Measurements from ENCODE around the gene CCDC170. TPM values are rescaled to one million over a fixed set of nuclear protein-coding genes. Genes with fewer than 3 reads are reported as not detected.

Gene CCDC170
- total RNA-seq, 1 experiment from 2014 or later = not detected

DNA sequence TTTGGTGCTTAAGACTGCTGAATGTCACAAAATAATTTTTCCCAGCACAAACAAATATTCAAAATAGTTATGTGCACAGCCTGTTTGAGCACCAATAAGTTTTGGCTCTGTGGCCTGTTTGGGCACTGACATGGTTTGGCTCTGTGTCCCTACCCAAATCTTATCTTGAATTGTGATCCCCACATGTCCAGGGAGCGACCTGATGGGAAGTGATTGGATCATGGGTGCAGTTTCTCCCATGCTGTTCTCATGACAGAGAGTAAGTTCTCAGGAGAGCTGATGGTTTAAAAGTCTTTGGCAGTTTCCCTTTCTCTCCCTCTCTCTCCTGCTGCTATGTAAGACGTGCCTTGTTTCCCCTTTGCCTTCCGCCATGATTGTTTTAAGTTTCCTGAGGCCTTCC lies 167.7 kb downstream of the CCDC170 start:
- no peak overlapping the region for H3K9ac ChIP-seq (ENCODE audit: low read length)
- BruUV-seq (replicated peaks) = no TSS peak
- POLR2A ChIA-PET (ENCODE audit: unreplicated experiment) = no interaction called here

DNA sequence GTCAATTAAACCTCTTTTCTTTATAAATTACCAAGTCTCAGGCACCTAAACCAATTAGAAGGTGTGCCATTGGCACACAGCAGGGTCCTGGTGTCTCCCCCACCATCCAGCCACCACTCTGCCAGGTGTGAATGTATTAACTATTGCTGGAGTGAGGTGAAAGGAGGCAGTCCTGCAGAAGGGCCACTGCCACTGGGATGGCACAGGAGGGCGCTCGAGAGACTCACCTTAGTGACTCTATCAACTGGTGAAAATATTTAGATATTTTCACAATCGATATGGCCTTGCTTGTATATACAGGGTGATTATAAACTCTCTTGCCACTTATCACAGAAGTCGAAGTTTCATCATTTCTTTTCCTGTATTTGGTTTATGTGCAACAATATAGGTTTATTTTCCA lies 168.1 kb downstream of the CCDC170 start:
- no peak for ATAC-seq
- no peaks in the 10 kb centered on the region for H3K36me3 ChIP-seq (ENCODE audit: low read depth, low read length)
- no peak overlapping the region for H3K4me3 ChIP-seq (ENCODE audit: low read length)
- CTCF ChIA-PET = no interaction called here
- no peak overlapping the region for H2AFZ ChIP-seq (ENCODE audit: low read length)
- DNase-seq = peak; percentile 10
- H3K9ac ChIP-seq (ENCODE audit: low read length) = no peak overlapping the region
- peaks cover 14% of the 10 kb centered on the region for H3K4me1 ChIP-seq (ENCODE audit: insufficient read depth, low read length)
- H4K20me1 ChIP-seq (ENCODE audit: low read length) = no peaks in the 10 kb centered on the region
- H3K4me2 ChIP-seq (ENCODE audit: low read length) = no peak overlapping the region
- no peaks in the 10 kb centered on the region for H3K27me3 ChIP-seq (ENCODE audit: low read length)
- no TSS peak for BruUV-seq (replicated peaks)
- no peak overlapping the region for H3K27ac ChIP-seq (ENCODE audit: low read length)
- H3K79me2 ChIP-seq (ENCODE audit: low read length) = no peaks in the 10 kb centered on the region
- H3K9me2 ChIP-seq (replicated peaks; ENCODE audit: low read length) = no peaks in the 10 kb centered on the region
- no peaks in the 10 kb centered on the region for H3F3A ChIP-seq (ENCODE audit: low read length, unreplicated experiment)
- TF ChIP-seq EZH2phosphoT487 (IDR thresholded peaks at IDR 0.05; ENCODE audit: borderline replicate concordance, low read length) = no peak
- TF ChIP-seq, protein P1, sequence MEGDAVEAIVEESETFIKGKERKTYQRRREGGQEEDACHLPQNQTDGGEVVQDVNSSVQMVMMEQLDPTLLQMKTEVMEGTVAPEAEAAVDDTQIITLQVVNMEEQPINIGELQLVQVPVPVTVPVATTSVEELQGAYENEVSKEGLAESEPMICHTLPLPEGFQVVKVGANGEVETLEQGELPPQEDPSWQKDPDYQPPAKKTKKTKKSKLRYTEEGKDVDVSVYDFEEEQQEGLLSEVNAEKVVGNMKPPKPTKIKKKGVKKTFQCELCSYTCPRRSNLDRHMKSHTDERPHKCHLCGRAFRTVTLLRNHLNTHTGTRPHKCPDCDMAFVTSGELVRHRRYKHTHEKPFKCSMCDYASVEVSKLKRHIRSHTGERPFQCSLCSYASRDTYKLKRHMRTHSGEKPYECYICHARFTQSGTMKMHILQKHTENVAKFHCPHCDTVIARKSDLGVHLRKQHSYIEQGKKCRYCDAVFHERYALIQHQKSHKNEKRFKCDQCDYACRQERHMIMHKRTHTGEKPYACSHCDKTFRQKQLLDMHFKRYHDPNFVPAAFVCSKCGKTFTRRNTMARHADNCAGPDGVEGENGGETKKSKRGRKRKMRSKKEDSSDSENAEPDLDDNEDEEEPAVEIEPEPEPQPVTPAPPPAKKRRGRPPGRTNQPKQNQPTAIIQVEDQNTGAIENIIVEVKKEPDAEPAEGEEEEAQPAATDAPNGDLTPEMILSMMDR (conservative IDR thresholded peaks at IDR 0.05; ENCODE audit: low read depth, low read length) = peak; percentile 52
- intact Hi-C loops (cut with micrococcal nuclease) = loop anchor here (5.0 kb wide), 1 partner anchor 220 kb away; no protein-coding TSS in a partner anchor
- H3K9me3 ChIP-seq (ENCODE audit: low read length) = no peaks in the 10 kb centered on the region
- POLR2A ChIA-PET (ENCODE audit: unreplicated experiment) = no interaction called here

More for the DNA sequence above, 167.7 kb downstream of the CCDC170 start:
- no peaks in the 10 kb centered on the region for H3F3A ChIP-seq (ENCODE audit: low read length, unreplicated experiment)
- H4K20me1 ChIP-seq (ENCODE audit: low read length) = no peaks in the 10 kb centered on the region
- CTCF ChIA-PET = no interaction called here
- intact Hi-C loops (cut with micrococcal nuclease) = loop anchor here (5.0 kb wide), 1 partner anchor 219 kb away; no protein-coding TSS in a partner anchor
- H2AFZ ChIP-seq (ENCODE audit: low read length) = no peak overlapping the region
- H3K4me3 ChIP-seq (ENCODE audit: low read length) = no peak overlapping the region
- ATAC-seq (no peak), DNase-seq (no peak)
- H3K4me1 ChIP-seq (ENCODE audit: insufficient read depth, low read length) = peaks cover 14% of the 10 kb centered on the region
- no peaks in the 10 kb centered on the region for H3K36me3 ChIP-seq (ENCODE audit: low read depth, low read length)
- H3K27ac ChIP-seq (ENCODE audit: low read length) = no peak overlapping the region
- H3K27me3 ChIP-seq (ENCODE audit: low read length) = no peaks in the 10 kb centered on the region
- no peaks in the 10 kb centered on the region for H3K9me2 ChIP-seq (replicated peaks; ENCODE audit: low read length)
- TF ChIP-seq EZH2phosphoT487 (IDR thresholded peaks at IDR 0.05; ENCODE audit: borderline replicate concordance, low read length) = no peak
- TF ChIP-seq, protein P1 (conservative IDR thresholded peaks at IDR 0.05; ENCODE audit: low read depth, low read length) = no peak
- no peak for TF ChIP-seq EZH2 (IDR thresholded peaks at IDR 0.05; ENCODE audit: low read length, unreplicated experiment)
- H3K4me2 ChIP-seq (ENCODE audit: low read length) = no peak overlapping the region
- H3K9me3 ChIP-seq (ENCODE audit: low read length) = no peaks in the 10 kb centered on the region
- no peaks in the 10 kb centered on the region for H3K79me2 ChIP-seq (ENCODE audit: low read length)

DNA sequence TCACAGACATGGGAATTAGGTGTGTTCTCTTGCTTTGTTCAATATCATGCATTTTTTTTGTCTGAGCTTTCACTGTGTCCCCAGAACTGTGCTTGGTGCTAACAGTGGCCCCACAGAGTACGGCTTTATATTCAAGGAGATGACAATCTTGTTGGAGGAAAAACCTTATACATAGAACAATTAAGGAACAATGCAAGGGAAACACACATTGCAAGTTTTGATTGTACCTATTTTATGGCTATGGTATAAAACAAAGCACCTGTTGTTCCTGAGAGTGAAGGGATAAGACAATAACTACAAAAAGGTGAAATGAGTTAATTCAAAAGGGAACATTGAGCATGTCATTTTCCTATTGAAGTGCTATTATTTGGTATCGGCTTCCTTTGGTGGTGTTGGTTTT lies 169.7 kb downstream of the CCDC170 start:
- ChIA-PET POLR2A (ENCODE audit: unreplicated experiment) (no interaction called here), CTCF (no interaction called here)
- H3K4me1 ChIP-seq (ENCODE audit: insufficient read depth, low read length) = peaks cover 25% of the 10 kb centered on the region
- H3K9me2 ChIP-seq (replicated peaks; ENCODE audit: low read length) = no peaks in the 10 kb centered on the region
- no peak overlapping the region for H3K9ac ChIP-seq (ENCODE audit: low read length)
- no TSS peak for BruUV-seq (replicated peaks)
- no peaks in the 10 kb centered on the region for H4K20me1 ChIP-seq (ENCODE audit: low read length)
- TF ChIP-seq, protein P1 (conservative IDR thresholded peaks at IDR 0.05; ENCODE audit: low read depth, low read length) = no peak
- TF ChIP-seq EZH2phosphoT487 (IDR thresholded peaks at IDR 0.05; ENCODE audit: borderline replicate concordance, low read length) = no peak
- TF ChIP-seq EZH2 (IDR thresholded peaks at IDR 0.05; ENCODE audit: low read length, unreplicated experiment) = no peak
- no peak overlapping the region for H2AFZ ChIP-seq (ENCODE audit: low read length)
- H3K9me3 ChIP-seq (ENCODE audit: low read length) = no peaks in the 10 kb centered on the region
- H3K27me3 ChIP-seq (ENCODE audit: low read length) = no peaks in the 10 kb centered on the region
- no peak overlapping the region for H3K4me3 ChIP-seq (ENCODE audit: low read length)
- H3K36me3 ChIP-seq (ENCODE audit: low read depth, low read length) = no peaks in the 10 kb centered on the region
- no peaks in the 10 kb centered on the region for H3F3A ChIP-seq (ENCODE audit: low read length, unreplicated experiment)
- DNase-seq = no peak
- ATAC-seq = no peak
- intact Hi-C loops (cut with micrococcal nuclease) = loop anchor here (5.0 kb wide), 1 partner anchor 221 kb away; no protein-coding TSS in a partner anchor
- H3K4me2 ChIP-seq (ENCODE audit: low read length) = 0 out of 2 replicates have a peak overlapping the region, but pooled peaks have one; percentile 17
- no peaks in the 10 kb centered on the region for H3K79me2 ChIP-seq (ENCODE audit: low read length)
- no peak overlapping the region for H3K27ac ChIP-seq (ENCODE audit: low read length)
